GM18909 (cell line): ENCODE data around the gene PRDX1.

Experiments
- ATAC-seq: cut with Tn5 transposase; IDR thresholded peaks from one replicate; pipeline ENCODE4 v1.9.1; 2021; ENCODE audit warnings: mild to moderate bottlenecking; ENCODE audit not compliant: unreplicated experiment, poor library complexity

Gene PRDX1

DNA sequence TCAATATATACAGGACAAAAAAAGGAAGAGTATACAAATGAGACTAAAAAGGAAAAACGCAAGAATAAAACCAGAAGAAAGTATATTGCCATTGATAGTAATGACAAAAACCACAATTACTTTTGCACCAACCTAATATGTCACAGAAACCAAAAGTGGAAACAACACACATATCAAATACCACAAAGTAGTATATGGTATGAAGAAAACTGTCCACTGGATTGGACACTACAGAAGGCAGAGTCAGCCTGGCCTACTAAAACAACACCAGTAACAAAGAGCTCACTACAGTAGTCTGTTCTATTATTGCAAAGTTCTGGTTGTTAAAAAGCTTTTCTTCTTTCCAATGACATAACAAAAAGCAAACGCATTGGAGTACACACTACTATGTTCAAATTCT lies 48.4 kb downstream of the PRDX1 start:
- ATAC-seq = no peak

DNA sequence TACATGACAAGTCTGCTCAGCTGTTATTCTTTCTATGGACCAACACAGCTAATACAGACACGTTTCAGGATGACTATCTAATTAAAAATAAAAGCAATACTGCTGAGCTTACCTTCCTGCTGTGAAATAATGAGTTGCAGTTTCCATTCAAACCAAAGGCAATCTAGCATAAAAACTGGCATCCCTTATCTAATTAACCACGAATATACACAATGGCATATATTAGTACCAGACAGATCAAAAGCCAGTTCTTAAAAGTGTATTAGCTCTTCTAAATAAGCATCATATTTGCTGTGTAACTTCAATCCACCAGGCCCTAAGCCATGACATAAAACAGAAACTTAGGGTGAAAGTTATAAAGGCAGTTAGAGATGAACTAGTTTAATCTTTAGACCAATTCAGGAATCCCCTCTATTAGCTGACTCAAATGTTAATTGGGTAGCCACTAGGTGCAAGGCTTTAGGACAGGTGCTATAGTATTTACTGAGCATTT lies 51.3 kb downstream of the PRDX1 start:
- ATAC-seq = no peak

DNA sequence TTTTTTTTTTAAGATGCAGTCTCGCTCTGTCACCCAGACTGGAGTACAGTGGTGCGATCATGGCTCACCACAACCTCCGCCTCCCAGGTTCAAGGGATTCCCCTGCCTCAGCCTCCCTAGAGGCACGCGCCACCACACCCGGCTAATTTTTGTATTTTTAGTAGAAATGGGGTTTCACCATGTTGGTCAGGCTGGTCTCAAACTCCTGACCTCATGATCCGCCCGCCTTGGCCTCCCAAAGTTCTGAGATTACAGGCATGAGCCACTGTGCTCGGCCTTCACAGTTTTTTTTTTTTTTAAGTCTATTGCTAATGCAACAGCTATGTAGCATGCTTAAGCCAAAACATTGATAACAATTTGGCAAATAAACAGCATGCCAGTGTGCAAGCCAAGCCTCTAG lies 54.3 kb downstream of the PRDX1 start:
- peak; percentile 55 for ATAC-seq

- no peak for ATAC-seq
Measured at GRCh38 chr1:45465277-45465676, 56.4 kb downstream of the PRDX1 start.
